HCT116 (cell line): ENCODE measurements around the gene TGFBR3L. TPM values are rescaled to one million over a fixed set of nuclear protein-coding genes. Genes with fewer than 3 reads are reported as not detected.
A peak's percentile ranks its signal among the peaks of the same experiment; 100 is the strongest.

ENCODE experiments used
- ATAC-seq: fragments of 200-7000 bp; cut with Tn5 transposase; 2 replicates; pipeline ENCODE4 v1.9.1; 2020; ENCODE audit warnings: mild to moderate bottlenecking, moderate library complexity
- BruUV-seq: library from RNA; stranded (reverse); fragments of 400-500 nt; replicated peaks from 2 replicates; lab custom pipeline; 2021; lab: Mats Ljungman, UMichigan
- CTCF ChIA-PET: fragments of 300-600 bp; sonication (Branson Sonifier 250); formaldehyde crosslinking; loops from one replicate; lab custom pipeline; 2021; ENCODE audit warnings: antibody characterized with exemption; lab: Charles Lee
- POLR2A ChIA-PET: fragments of 300-600, 350-600 bp; sonication (Branson Sonifier 250); formaldehyde crosslinking; loops from one replicate; lab custom pipeline; 2021; ENCODE audit warnings: antibody characterized with exemption; lab: Charles Lee
- RAD21 ChIA-PET, 2 experiments: fragments of 300-600 bp; sonication (Branson Sonifier 250); formaldehyde crosslinking; loops; one replicate each; lab custom pipeline; 2023; ENCODE audit warnings: low total read pairs in 2 of 2; ENCODE audit not compliant: uncharacterized antibody in 2 of 2, unreplicated experiment in 2 of 2, low non-redundant PET in 1 of 2; lab: Charles Lee
- DNase-seq: peaks from one replicate; pipeline ENCODE4 v3.0.0-alpha.2; 2010; ENCODE audit warnings: low read depth, low spot score
- H2AFZ ChIP-seq: fragments of 200-600 bp; shearing (Covaris generic), sonication (generic); 2 replicates; pipeline ENCODE4 v1.6.1; 2017; ENCODE audit warnings: low read depth, mixed run types, mixed read lengths, antibody characterized with exemption, low read length; ENCODE audit not compliant: poor library complexity, severe bottlenecking
- H3K27ac ChIP-seq: 2 replicates; pipeline ENCODE4 v1.5.1; 2012; ENCODE audit warnings: low read depth, low read length
- H3K27me3 ChIP-seq: fragments of 200-600 bp; sonication (generic); 2 replicates; pipeline ENCODE4 v1.6.1; 2016; ENCODE audit warnings: mixed run types, low read length, mixed read lengths; ENCODE audit not compliant: insufficient read depth
- H3K36me3 ChIP-seq, 2 experiments: fragments of 200-500 bp in 1 of 2; fragments of 200-600 bp in 1 of 2; sonication (Bioruptor generic) in 1 of 2; sonication (generic) in 1 of 2; 2 replicates each; pipeline versions ENCODE4 v1.5.1 to v1.6.1; 2014 to 2016; ENCODE audit warnings: low read length in 2 of 2, inconsistent platforms in 1 of 2, mixed read lengths in 1 of 2, mixed run types in 1 of 2; ENCODE audit not compliant: insufficient read depth in 2 of 2, control insufficient read depth in 1 of 2
- H3K4me1 ChIP-seq, 2 experiments: fragments of 200-600 bp in 1 of 2; sonication (generic) in 1 of 2; 2 replicates each; pipeline versions ENCODE4 v1.5.1 to v1.6.1; 2012 to 2017; ENCODE audit warnings: low read length in 2 of 2, inconsistent platforms in 1 of 2, mild to moderate bottlenecking in 1 of 2, mixed read lengths in 1 of 2, mixed run types in 1 of 2, moderate library complexity in 1 of 2; ENCODE audit not compliant: insufficient read depth in 2 of 2, control insufficient read depth in 1 of 2
- H3K4me2 ChIP-seq: fragments of 200-600 bp; sonication (generic); 2 replicates; pipeline ENCODE4 v1.6.1; 2017; ENCODE audit warnings: mixed run types, low read length, mixed read lengths
- H3K4me3 ChIP-seq, 2 experiments: fragments of 200-600 bp in 1 of 2; sonication (generic) in 1 of 2; replicated peaks in 1 of 2; 2 replicates each; pipeline ENCODE4 v1.5.1; 2011 to 2016; ENCODE audit warnings: low read length in 2 of 2, control low read depth in 1 of 2, low read depth in 1 of 2, mild to moderate bottlenecking in 1 of 2, mixed read lengths in 1 of 2, mixed run types in 1 of 2
- H3K79me2 ChIP-seq: fragments of 200-600 bp; sonication (generic); 2 replicates; pipeline ENCODE4 v1.6.1; 2017; ENCODE audit warnings: mild to moderate bottlenecking, mixed run types, low read length, moderate library complexity, mixed read lengths; ENCODE audit not compliant: insufficient read depth
- H3K9ac ChIP-seq: fragments of 200-600 bp; sonication (generic); 2 replicates; pipeline ENCODE4 v1.6.1; 2016; ENCODE audit warnings: low read length, mixed read lengths
- H3K9me2 ChIP-seq: fragments of 200-600 bp; sonication (generic), shearing (Covaris generic); 2 replicates; pipeline ENCODE4 v1.6.1; 2017; ENCODE audit warnings: mixed run types, mild to moderate bottlenecking, moderate library complexity; ENCODE audit not compliant: insufficient read depth
- H3K9me3 ChIP-seq, 2 experiments: fragments of 200-500 bp in 1 of 2; fragments of 200-600 bp in 1 of 2; sonication (Bioruptor generic) in 1 of 2; sonication (generic) in 1 of 2; 2 replicates each; pipeline ENCODE4 v1.6.1; 2014 to 2017; ENCODE audit warnings: low read length in 2 of 2, mixed read lengths in 2 of 2, inconsistent platforms in 1 of 2, low read depth in 1 of 2, mild to moderate bottlenecking in 1 of 2, mixed run types in 1 of 2, moderate library complexity in 1 of 2; ENCODE audit not compliant: control insufficient read depth in 1 of 2, insufficient read depth in 1 of 2
- H4K20me1 ChIP-seq: fragments of 200-600 bp; sonication (generic), shearing (Covaris generic); 2 replicates; pipeline ENCODE4 v1.6.1; 2017; ENCODE audit warnings: mixed run types, mild to moderate bottlenecking, moderate library complexity; ENCODE audit not compliant: insufficient read depth
- EZH2 ChIP-seq: fragments of 200-600 bp; sonication (generic); IDR thresholded peaks from 2 replicates; pipeline ENCODE4 v1.6.1; 2017; ENCODE audit warnings: antibody characterized with exemption, mixed run types
- EZH2phosphoT487 ChIP-seq: fragments of 200-600 bp; IDR thresholded peaks from 2 replicates; pipeline ENCODE4 v1.6.1; 2018; ENCODE audit warnings: antibody characterized with exemption, borderline replicate concordance
- JUND ChIP-seq: IDR thresholded peaks from 2 replicates; pipeline ENCODE4 v1.6.1; 2012
- POLR2A ChIP-seq: IDR thresholded peaks from 2 replicates; pipeline ENCODE4 v1.7.0; 2011; ENCODE audit warnings: borderline replicate concordance; ENCODE audit not compliant: insufficient read depth, insufficient read length; ENCODE audit errors: extremely low read depth
- POLR2AphosphoS5 ChIP-seq: IDR thresholded peaks from 2 replicates; pipeline ENCODE4 v1.6.1; 2011; ENCODE audit warnings: mild to moderate bottlenecking, low read depth, low read length, moderate library complexity
- SIN3A ChIP-seq: IDR thresholded peaks from 2 replicates; pipeline ENCODE4 v1.6.1; 2012; ENCODE audit warnings: low read depth
- SP1 ChIP-seq: IDR thresholded peaks from 2 replicates; pipeline ENCODE4 v1.6.1; 2012; ENCODE audit warnings: low read depth
- ZFX ChIP-seq: fragments of 450-650 bp; IDR thresholded peaks from 2 replicates; pipeline ENCODE4 v1.6.1; 2017
- intact Hi-C: fragments of 100-400 bp; cut with micrococcal nuclease; formaldehyde crosslinking; loops from 2 replicates; pipeline ENCODE4 v1.10.0; 2022
- total RNA-seq: library from RNA; stranded (reverse); gene quantifications from one replicate; pipeline ENCODE4 v1.2.1, GENCODE V29; 2021; ENCODE audit not compliant: unreplicated experiment
- TF ChIP-seq, protein P1 (sequence below): IDR thresholded peaks from 2 replicates; pipeline ENCODE4 v1.6.1; 2012

TGFBR3L gene
- total RNA-seq, 1 experiment from 2014 or later: 30.9 TPM

DNA sequence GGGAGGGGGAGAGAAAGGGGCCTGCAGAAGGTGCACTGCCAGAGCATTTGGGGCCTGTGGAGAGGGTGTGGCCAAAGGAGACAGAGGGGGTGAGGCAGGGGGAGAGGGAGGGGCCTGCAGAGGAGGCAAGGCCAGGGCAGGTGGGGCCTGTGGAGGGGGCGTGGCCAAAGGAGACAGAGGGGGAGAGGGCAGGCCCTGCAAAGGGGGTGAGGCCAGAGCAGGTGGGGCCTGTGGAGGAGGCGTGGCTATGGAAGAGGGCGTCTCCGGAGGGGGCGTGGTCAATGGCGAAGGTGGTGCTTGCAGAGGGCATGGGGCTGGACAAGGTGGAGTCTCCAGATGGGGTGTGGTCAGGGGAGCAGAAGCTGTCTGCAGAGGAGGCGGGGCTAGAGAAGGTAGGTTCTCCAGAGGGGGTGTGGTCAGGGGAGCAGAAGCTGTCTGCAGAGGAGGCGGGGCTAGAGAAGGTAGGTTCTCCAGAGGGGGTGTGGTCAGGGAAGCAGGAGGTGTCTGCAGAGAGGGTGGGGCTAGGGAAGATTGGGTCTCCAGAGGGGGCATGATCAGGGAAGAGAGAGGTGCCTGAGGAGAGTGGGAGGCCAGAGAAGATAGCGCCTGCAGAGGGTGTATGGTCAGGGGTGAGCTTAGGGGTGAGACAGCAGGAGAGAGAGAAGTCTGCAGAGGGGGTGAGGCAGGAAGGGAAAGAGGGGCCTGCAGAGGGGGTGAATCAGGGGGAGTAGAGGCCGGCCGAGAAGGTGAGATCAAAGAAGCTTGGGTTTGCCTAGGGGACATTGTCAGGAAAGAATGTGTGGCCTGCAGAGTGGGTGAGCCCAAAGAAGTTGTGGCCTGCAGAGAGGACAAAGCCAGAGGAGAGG lies 43.8 kb upstream of the TGFBR3L start:
- Histone ChIP-seq H3K27ac (peak overlapping the region; percentile 69), H3K36me3 (no peaks in the 10 kb centered on the region), H3K4me2 (peak overlapping the region; percentile 85), H2AFZ (no peak overlapping the region), H3K4me3 (peak overlapping the region; percentile 16 to 55), H3K9me2 (no peaks in the 10 kb centered on the region), H3K27me3 (no peaks in the 10 kb centered on the region), H3K79me2 (no peaks in the 10 kb centered on the region), H3K9ac (0 out of 2 replicates have a peak overlapping the region, but pooled peaks have one; percentile 60), H4K20me1 (no peaks in the 10 kb centered on the region), H3K9me3 (no peaks in the 10 kb centered on the region), H3K4me1 (peaks cover 30 to 68% of the 10 kb centered on the region in 2 experiments)
- TF ChIP-seq SIN3A (no peak), POLR2A (no peak), EZH2phosphoT487 (no peak), ZFX (no peak), SP1 (peak; percentile 34; the same call in 1 of the 2 replicates)
- no TSS peak for BruUV-seq
- RAD21 ChIA-PET: no interaction called here
- DNase-seq (peak; percentile 95), ATAC-seq (peak; percentile 37)
- POLR2A ChIA-PET: interaction anchor here (0.5 to 2.1 kb wide), 4 partner anchors 50 to 361 kb away, joined by 3 to 8 read pairs (median 3); partner anchors contain the start of genes SNAPC2 and TIMM44
- intact Hi-C loops: loop anchor here (1.0 kb wide), 1 partner anchor 49 kb away; the partner anchor contains the start of gene SNAPC2
- CTCF ChIA-PET: interaction anchor here (0.9 kb wide), 1 partner anchor 47 kb away, joined by 3 read pairs; no protein-coding TSS in a partner anchor

DNA sequence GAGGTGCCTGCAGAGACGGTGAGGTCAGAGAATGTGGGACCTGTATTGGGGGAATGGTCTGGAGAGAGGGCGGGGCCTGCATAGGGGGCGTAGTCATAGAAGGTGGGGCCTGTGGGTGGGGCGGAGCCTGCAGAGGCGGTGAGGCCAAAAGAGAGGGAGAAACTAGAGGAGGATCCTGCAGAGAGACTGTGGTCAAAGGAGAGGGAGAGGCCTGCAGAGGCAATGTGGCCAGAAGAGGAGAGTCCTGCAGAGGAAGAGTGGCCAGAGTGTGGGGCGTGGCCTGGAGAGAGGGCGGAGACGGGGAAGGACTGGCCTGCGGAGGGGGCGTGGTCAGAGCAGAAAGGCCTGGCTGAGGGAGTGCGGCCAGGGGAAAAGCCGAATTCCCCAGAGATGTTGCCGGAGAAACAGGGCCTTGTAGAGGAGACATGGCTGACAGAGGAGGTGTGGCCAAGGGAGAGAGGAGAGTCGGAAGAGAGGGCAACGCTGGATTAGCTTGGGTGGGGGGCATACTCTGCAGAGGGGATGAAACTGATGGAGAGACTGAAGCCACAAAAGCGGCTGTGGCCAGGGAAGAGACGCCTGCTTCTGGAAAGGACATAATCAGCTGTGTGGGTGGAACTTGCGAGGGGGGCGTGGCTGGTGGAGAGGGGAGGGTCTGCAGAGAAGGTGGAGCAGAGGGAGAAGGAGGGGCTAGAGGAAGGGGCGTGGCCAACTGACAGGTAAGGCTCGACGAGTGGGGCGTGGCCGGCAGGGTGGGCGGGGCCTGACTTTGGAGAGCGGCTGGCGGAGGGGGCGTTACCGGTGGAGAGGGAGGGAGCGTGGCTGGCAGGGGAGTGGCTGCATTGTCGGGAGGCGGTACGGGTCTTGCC lies 43.0 kb upstream of the TGFBR3L start:
- Histone ChIP-seq H3K79me2 (no peaks in the 10 kb centered on the region), H3K36me3 (no peaks in the 10 kb centered on the region), H3K9me3 (no peaks in the 10 kb centered on the region), H3K4me2 (peak overlapping the region; percentile 85), H3K4me3 (peak overlapping the region; percentile 29 to 55), H4K20me1 (no peaks in the 10 kb centered on the region), H3K9ac (peak overlapping the region; percentile 60), H3K4me1 (peaks cover 30 to 68% of the 10 kb centered on the region in 2 experiments), H2AFZ (peak overlapping the region; percentile 67), H3K27me3 (no peaks in the 10 kb centered on the region), H3K9me2 (no peaks in the 10 kb centered on the region), H3K27ac (peak overlapping the region; percentile 69)
- intact Hi-C loops: no loop called here
- peak; percentile 37; the same call in 1 of the 2 replicates for TF ChIP-seq POLR2AphosphoS5
- TF ChIP-seq, protein P1, sequence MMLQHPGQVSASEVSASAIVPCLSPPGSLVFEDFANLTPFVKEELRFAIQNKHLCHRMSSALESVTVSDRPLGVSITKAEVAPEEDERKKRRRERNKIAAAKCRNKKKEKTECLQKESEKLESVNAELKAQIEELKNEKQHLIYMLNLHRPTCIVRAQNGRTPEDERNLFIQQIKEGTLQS: no peak
- no peak for TF ChIP-seq EZH2
- no peak for TF ChIP-seq JUND
- peak; percentile 76 for TF ChIP-seq SP1
- DNase-seq (peak; percentile 96), ATAC-seq (peak; percentile 23)
- BruUV-seq: no TSS peak
- ChIA-PET POLR2A (interaction anchor here (2.1 kb wide), 1 partner anchor 49 kb away, joined by 8 read pairs; the partner anchor contains the start of gene SNAPC2), CTCF (interaction anchor here (0.9 kb wide), 1 partner anchor 46 kb away, joined by 3 read pairs; no protein-coding TSS in a partner anchor), RAD21 (no interaction called here)
